Measurements from ENCODE around the gene EFEMP1.

Gene EFEMP1

DNA sequence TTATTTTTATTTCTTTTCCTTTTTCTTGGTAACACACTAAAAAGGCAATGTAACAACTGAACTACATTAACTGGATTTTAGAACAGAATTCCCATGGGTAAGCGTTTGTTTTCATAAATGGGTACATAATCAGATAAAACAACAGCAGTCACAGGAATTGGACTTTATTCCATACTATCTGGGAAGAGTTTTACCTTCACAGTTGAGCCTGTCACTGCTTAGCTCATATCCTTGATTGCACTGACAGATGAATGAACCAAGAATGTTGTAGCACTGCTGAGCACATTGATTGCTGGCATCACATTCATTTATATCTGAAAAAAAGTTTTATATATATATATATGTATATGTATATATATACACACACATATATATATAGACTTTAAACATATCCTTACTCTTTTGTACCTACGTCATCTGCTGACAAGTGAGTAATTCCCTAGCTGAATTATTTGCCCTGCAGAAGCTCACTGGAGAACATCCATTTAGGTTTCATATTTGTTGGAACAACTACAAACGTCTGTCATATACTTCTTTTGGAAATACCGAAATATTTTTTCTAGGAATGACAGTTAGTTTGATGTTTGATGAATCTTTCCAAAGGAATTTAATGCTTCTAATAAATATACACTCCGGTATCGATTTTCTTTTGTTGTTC, 47.0 kb downstream of the EFEMP1 start:
- no peak for TF ChIP-seq ZNF274 (IDR thresholded peaks at IDR 0.05; ENCODE audit: low read depth, low read length)
- H3K4me3 ChIP-seq (ENCODE audit: low read length): no peak overlapping the region

GRCh38 chr2:55875434-55876135, 48.0 kb downstream of the EFEMP1 start:
- no peak overlapping the region for H3K4me3 ChIP-seq (ENCODE audit: low read length)
- no peak for TF ChIP-seq ZNF274 (IDR thresholded peaks at IDR 0.05; ENCODE audit: low read depth, low read length)

DNA sequence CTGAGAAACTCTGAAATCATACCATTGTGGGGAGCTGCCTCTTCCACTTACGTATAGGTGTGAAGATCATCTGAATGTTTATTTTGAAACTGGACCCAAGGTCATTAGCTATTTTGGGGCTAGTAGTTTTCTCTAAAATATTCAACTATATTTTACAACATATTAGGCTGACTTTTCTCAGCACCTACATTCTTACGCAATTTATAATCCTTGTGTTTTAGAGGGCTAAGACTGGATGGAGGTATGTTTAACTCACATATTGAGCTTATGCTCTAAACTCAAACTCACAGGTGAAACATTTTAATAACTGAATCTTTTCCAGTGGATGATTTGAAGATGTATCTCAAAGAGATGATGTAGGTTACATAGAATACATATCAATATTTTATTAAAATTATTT, 49.2 kb downstream of the EFEMP1 start:
- H3K4me3 ChIP-seq (ENCODE audit: low read length): no peak overlapping the region
- TF ChIP-seq ZNF274 (IDR thresholded peaks at IDR 0.05; ENCODE audit: low read depth, low read length): no peak

GRCh38 chr2:55871637-55872036, 51.9 kb downstream of the EFEMP1 start:
- H3K4me3 ChIP-seq (ENCODE audit: low read length): no peak overlapping the region
- TF ChIP-seq ZNF274 (IDR thresholded peaks at IDR 0.05; ENCODE audit: low read depth, low read length): no peak

DNA sequence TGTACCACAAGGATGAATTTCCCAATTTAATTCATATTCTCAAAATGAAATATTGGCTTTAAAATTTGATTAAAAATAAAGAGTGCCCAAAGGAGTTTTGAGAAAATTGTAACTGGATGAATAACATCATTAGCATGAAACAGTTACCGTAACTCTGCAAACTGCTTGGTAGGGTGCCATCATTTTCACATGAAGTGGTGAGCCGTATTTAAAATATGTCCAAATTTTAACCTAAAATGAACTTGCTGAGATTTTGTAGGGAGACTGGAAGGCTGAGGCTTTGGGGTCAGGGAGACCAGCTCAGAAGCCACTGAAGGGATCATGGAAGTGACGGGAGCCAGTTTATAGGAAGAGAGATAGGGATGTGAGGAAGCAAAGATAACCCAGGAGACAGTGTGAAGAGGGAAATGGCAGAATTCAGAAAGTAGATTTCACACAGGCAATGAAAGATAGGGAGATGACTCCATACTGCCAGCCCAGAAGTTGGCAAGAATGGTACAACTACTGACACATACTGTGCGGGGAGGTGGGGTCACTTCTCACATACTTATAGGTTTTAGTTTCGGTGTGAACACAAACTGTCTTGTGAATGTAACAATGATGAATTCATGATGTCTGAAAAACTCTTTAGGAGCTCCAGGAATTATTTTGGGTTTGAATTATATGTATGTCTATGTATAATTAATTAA, 53.8 kb downstream of the EFEMP1 start:
- H3K4me3 ChIP-seq (ENCODE audit: low read length): no peak overlapping the region
- no peak for TF ChIP-seq ZNF274 (IDR thresholded peaks at IDR 0.05; ENCODE audit: low read depth, low read length)

GRCh38 chr2:55865096-55865835, 58.3 kb downstream of the EFEMP1 start:
- no peak overlapping the region for H3K4me3 ChIP-seq (ENCODE audit: low read length)
- TF ChIP-seq ZNF274 (IDR thresholded peaks at IDR 0.05; ENCODE audit: low read depth, low read length): no peak

GRCh38 chr2:55864351-55865084, 59.1 kb downstream of the EFEMP1 start:
- H3K4me3 ChIP-seq (ENCODE audit: low read length): no peak overlapping the region
- no peak for TF ChIP-seq ZNF274 (IDR thresholded peaks at IDR 0.05; ENCODE audit: low read depth, low read length)

DNA sequence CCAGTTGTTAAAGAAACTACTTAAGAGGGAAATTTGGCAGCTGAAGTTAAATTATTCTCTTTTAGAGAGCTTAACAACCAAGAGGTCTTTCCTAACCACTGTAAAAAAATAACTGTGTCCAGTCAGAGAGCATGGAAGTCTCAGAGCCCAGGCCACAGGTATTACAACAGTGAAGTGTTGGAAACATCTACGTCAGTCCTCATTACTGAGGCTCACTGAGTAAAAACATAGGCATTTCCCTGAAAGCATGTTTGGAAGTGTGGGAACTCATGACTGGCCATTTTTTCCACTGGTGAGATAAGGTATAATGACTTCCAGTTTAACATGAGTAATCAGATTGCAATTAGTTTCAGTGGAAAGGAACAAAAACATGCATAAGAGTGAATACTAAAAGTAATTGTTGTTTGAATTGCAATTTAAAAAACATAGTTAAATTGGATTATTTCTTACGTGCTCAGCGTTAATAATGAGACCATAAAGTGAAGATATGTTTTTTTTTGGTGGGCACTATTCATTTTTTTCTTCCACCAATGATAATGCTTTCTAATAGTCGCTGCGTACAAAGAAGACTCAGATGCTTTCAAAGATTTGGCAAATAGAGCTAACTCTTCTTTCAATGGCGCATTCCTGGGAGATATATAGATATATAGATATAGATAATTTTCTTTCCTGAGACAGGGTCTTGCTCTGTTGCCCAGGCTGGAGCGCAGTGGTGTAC, 60.8 kb downstream of the EFEMP1 start:
- TF ChIP-seq ZNF274 (IDR thresholded peaks at IDR 0.05; ENCODE audit: low read depth, low read length): no peak
- no peak overlapping the region for H3K4me3 ChIP-seq (ENCODE audit: low read length)

GRCh38 chr2:55862246-55862645, 61.3 kb downstream of the EFEMP1 start:
- H3K4me3 ChIP-seq (ENCODE audit: low read length): no peak overlapping the region
- TF ChIP-seq ZNF274 (IDR thresholded peaks at IDR 0.05; ENCODE audit: low read depth, low read length): no peak

GRCh38 chr2:55861733-55862132, 61.8 kb downstream of the EFEMP1 start:
- TF ChIP-seq ZNF274 (IDR thresholded peaks at IDR 0.05; ENCODE audit: low read depth, low read length): no peak
- H3K4me3 ChIP-seq (ENCODE audit: low read length): no peak overlapping the region

DNA sequence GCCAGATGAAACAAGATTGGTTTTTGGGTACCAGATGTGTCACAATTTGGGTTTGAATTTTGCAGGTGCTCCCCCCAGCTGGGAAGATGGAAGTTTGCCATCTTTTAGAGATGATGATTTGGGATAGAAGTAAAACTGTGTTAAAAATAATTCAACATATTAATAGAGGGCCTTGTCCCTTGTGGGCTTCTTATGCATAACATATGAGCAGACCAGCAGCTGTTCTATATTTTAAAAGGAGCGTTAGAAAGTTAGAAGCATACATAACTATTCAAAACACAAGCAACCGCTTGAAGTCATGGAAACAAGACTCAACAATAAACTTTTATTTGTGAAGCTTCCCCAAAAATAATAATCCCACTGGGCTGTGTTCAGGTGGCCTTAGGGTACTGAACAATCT, 62.8 kb downstream of the EFEMP1 start:
- TF ChIP-seq ZNF274 (IDR thresholded peaks at IDR 0.05; ENCODE audit: low read depth, low read length): no peak
- H3K4me3 ChIP-seq (ENCODE audit: low read length): no peak overlapping the region

DNA sequence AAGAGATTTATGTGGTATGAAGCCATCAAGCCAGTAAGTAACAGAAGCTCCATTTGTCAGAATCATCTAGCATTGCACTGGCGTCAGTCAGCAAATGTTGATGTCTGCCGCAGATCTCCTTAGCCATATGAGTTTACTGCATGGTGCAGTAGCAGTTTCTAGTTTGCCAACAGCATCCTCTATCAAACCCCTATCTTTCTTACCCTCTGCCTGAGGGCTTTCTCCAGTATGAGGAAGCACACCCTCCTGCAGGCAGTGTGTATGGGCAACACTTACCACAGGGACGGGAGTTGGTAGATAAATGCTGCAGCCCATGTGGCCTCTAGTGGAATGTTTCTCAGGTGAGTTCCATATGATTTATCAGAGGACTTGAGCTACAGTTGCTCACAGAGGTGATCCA, 63.7 kb downstream of the EFEMP1 start:
- H3K4me3 ChIP-seq (ENCODE audit: low read length): no peak overlapping the region
- no peak for TF ChIP-seq ZNF274 (IDR thresholded peaks at IDR 0.05; ENCODE audit: low read depth, low read length)

DNA sequence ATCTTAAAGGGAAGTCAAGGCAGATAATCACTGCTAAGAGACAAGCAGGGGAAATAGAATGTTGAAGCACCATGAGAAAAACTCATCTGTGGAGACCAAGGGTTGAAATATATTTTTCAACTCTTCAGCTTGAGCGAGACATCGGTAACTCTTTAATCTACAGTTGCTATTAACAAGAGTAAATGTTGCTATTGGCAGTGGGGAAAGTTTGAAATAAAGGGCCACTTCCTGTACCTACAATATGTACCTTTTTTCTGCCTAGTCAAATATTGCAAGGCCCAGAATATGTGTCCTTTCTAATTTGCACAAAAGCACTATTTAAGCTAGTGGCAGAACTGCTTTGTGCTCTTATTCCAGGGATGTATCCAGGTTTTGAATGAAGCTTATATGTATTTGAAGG, 65.8 kb downstream of the EFEMP1 start:
- TF ChIP-seq ZNF274 (IDR thresholded peaks at IDR 0.05; ENCODE audit: low read depth, low read length): no peak
- H3K4me3 ChIP-seq (ENCODE audit: low read length): no peak overlapping the region
